Gastroesophageal sphincter (tissue), 4 donors: Measurements from ENCODE around the gene LIMCH1. TPM values are rescaled to one million over a fixed set of nuclear protein-coding genes. Genes with fewer than 3 reads are reported as not detected.
"Not testable (repeated sequence)": the region's sequence is repeated elsewhere in the genome, so short reads cannot be mapped to it uniquely, and the experiment has no call there.

Experiments used
- ATAC-seq: fragments of 150-250 bp; one replicate; pipeline ENCODE4 v1.9.1; 2016; ENCODE audit warnings: mild to moderate bottlenecking, moderate library complexity
- H3K27ac ChIP-seq, 4 donors: fragments of 200-600 bp; sonication (generic) in 3 of 4; 1 replicate in 3 of 4; 2 replicates in 1 of 4; pipeline ENCODE4 v1.5.1; 2016 to 2019
- H3K27me3 ChIP-seq: fragments of 200-600 bp; sonication (generic); one replicate; pipeline ENCODE4 v1.5.1; 2019
- H3K36me3 ChIP-seq, 2 donors: fragments of 200-600 bp; sonication (generic); one replicate each; pipeline ENCODE4 v1.5.1; 2019; ENCODE audit warnings: control low read depth in 1 of 2
- H3K4me1 ChIP-seq, 3 donors: fragments of 200-600 bp; sonication (generic); 1 replicate in 2 of 3; 2 replicates in 1 of 3; pipeline ENCODE4 v1.5.1; 2016 to 2019; ENCODE audit warnings: control low read depth in 2 of 3
- H3K4me3 ChIP-seq, 2 donors: fragments of 200-600 bp; sonication (generic); one replicate each; pipeline ENCODE4 v1.5.1; 2019; ENCODE audit warnings: mild to moderate bottlenecking in 1 of 2, moderate library complexity in 1 of 2
- H3K9me3 ChIP-seq, 3 donors: fragments of 200-600 bp; sonication (generic); one replicate each; pipeline ENCODE4 v1.5.1; 2017 to 2019; ENCODE audit warnings: control low read depth in 2 of 3
- EP300 ChIP-seq: sonication (generic); formaldehyde crosslinking; IDR thresholded peaks from one replicate; pipeline ENCODE4 v1.6.1; 2017; ENCODE audit warnings: antibody characterized with exemption, mild to moderate bottlenecking
- POLR2A ChIP-seq, 2 donors: fragments of 450-650 bp; IDR thresholded peaks; one replicate each; pipeline ENCODE4 v1.6.1; 2017; ENCODE audit warnings: antibody characterized with exemption in 2 of 2, mild to moderate bottlenecking in 2 of 2, moderate library complexity in 1 of 2
- POLR2AphosphoS5 ChIP-seq: sonication (generic); formaldehyde crosslinking; IDR thresholded peaks from one replicate; pipeline ENCODE4 v1.6.1; 2017; ENCODE audit warnings: antibody characterized with exemption
- WGBS, 2 donors: methylation state at CpG; one replicate each; pipeline ENCODE4 v1.1.5; 2018; ENCODE audit warnings: low coverage in 1 of 2; 5-methylcytosine and 5-hydroxymethylcytosine counted together
- total RNA-seq, 4 donors: library from RNA; depleted of rRNA; stranded (reverse); fragments of >200 nt; gene quantifications; one replicate each; pipeline ENCODE4 v1.1.0, GENCODE V29; 2016
- TF ChIP-seq, protein P1 (sequence below), 4 experiments: fragments of 200-600 bp in 2 of 4; fragments of 450-650 bp in 2 of 4; sonication (generic) in 1 of 4; IDR thresholded peaks; one replicate each; pipeline ENCODE4 v1.5.1; 2017 to 2019; ENCODE audit warnings: antibody characterized with exemption in 4 of 4, mild to moderate bottlenecking in 2 of 4, moderate library complexity in 2 of 4

LIMCH1 gene
- total RNA-seq, 4 donors from 2014 or later: 9.8 to 82.9 (median 63.1) TPM

DNA sequence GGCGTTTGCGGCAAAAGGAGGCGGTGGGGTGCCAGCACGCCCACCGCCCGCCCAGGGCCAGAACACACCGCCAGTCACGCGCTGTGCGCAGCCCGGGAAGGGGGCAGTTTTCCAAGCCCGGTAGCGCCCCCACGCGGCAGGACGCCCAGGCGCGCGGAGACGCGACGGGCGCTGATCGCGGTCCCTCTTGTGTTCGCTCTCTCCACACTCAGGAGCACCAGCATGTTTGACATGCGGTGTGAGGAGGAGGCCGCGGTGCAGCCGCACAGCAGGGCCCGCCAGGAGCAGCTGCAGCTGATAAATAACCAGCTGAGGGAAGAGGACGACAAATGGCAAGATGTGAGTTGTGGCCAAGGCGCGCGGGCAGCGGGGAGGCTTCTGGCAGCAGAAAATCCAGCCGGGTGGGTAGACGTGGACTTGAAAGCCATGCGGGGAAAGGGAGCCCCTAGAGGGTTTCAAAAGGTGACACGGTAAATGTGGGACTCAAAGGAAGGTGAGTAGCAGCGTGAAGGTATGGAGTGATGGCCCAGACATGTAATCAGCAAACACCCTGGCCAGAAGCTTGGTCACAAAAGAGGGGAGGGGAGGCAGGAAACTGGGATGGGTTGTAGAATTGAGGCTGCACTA is 106.4 kb downstream of the LIMCH1 start:
- Histone ChIP-seq H3K4me1 (peaks cover 0 to 28% (median 11%) of the 10 kb centered on the region in 3 donors), H3K9me3 (no peaks in the 10 kb centered on the region), H3K27me3 (no peaks in the 10 kb centered on the region), H3K27ac (peak overlapping the region in 1 of 4 donors; percentile 27), H3K4me3 (peak overlapping the region in 1 of 2 donors; percentile 38), H3K36me3 (peaks cover 0 to 14% of the 10 kb centered on the region in 2 donors)
- 9 to 20% methylated on average over 11 to 37 of the region's 41 CpGs for WGBS, 2 donors
- peak; percentile 90 for ATAC-seq
- no peak for TF ChIP-seq POLR2AphosphoS5
- TF ChIP-seq, protein P1, sequence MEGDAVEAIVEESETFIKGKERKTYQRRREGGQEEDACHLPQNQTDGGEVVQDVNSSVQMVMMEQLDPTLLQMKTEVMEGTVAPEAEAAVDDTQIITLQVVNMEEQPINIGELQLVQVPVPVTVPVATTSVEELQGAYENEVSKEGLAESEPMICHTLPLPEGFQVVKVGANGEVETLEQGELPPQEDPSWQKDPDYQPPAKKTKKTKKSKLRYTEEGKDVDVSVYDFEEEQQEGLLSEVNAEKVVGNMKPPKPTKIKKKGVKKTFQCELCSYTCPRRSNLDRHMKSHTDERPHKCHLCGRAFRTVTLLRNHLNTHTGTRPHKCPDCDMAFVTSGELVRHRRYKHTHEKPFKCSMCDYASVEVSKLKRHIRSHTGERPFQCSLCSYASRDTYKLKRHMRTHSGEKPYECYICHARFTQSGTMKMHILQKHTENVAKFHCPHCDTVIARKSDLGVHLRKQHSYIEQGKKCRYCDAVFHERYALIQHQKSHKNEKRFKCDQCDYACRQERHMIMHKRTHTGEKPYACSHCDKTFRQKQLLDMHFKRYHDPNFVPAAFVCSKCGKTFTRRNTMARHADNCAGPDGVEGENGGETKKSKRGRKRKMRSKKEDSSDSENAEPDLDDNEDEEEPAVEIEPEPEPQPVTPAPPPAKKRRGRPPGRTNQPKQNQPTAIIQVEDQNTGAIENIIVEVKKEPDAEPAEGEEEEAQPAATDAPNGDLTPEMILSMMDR (IDR thresholded peaks at IDR 0.05): peak; percentile 80 to 97 (median 87)

DNA sequence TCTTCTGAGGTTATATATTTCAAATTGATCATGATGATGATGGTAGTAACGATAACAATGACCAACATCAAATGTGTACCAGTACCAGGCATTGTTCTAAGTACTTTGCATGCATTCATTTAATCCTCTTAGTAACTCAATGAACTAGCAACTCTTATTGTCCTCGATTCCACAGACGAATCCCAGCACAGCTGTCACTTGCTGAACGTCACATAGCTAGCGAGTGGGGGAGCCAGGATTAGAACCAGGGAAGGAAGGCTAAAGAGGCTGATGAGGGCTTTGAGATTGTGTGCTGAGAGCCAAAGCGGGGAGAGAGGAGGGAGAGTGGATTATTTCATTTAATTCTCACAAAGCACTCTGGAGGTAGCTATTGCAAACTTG is 106.9 kb downstream of the LIMCH1 start:
- Histone ChIP-seq H3K4me3 (no peak overlapping the region), H3K27me3 (no peaks in the 10 kb centered on the region), H3K36me3 (peaks cover 0 to 14% of the 10 kb centered on the region in 2 donors), H3K4me1 (peaks cover 0 to 28% (median 11%) of the 10 kb centered on the region in 3 donors), H3K9me3 (no peaks in the 10 kb centered on the region), H3K27ac (no peak overlapping the region)
- no peak for ATAC-seq
- TF ChIP-seq POLR2AphosphoS5: no peak
- 78 to 93% methylated on average over 5 to 6 of the region's 6 CpGs for WGBS, 2 donors

DNA sequence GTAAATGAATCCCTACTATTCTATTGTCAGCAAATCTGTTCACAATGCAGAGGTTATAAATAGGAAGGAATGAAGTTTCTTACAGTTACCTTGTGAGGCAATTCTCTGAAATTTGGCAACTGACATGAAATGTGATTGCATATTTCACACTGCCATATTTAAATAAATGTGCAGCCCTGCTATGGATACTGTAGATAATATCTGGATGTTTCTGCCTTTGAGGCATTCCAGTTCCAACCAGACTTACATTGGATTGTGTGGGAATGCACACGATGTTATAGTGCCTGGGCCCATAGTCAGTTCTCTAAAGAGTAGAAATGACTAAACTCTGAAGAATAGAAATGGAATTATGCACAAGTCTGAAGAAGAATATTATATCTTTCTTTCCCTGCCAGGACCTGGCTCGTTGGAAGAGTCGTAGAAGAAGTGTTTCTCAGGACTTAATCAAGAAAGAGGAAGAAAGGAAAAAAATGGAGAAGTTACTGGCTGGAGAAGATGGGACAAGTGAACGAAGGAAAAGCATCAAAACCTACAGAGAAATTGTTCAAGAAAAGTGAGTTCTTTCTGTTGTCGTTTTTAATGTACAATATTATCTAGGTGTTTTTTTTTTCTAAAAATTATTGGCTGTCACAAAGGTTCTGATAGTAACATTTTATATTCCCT is 107.9 kb downstream of the LIMCH1 start:
- H3K36me3 ChIP-seq: peaks cover 0 to 20% of the 10 kb centered on the region in 2 donors
- ATAC-seq: no peak
- H3K27me3 ChIP-seq: no peaks in the 10 kb centered on the region
- H3K9me3 ChIP-seq: no peaks in the 10 kb centered on the region
- TF ChIP-seq, protein P1 (IDR thresholded peaks at IDR 0.05): no peak
- no peak for TF ChIP-seq POLR2AphosphoS5
- TF ChIP-seq POLR2A (IDR thresholded peaks at IDR 0.05): no peak
- TF ChIP-seq EP300: no peak
- peaks cover 0 to 28% (median 11%) of the 10 kb centered on the region in 3 donors for H3K4me1 ChIP-seq
- H3K27ac ChIP-seq: no peak overlapping the region
- H3K4me3 ChIP-seq: no peak overlapping the region
- 76 to 85% methylated on average over 5 of the region's 5 CpGs for WGBS, 2 donors

DNA sequence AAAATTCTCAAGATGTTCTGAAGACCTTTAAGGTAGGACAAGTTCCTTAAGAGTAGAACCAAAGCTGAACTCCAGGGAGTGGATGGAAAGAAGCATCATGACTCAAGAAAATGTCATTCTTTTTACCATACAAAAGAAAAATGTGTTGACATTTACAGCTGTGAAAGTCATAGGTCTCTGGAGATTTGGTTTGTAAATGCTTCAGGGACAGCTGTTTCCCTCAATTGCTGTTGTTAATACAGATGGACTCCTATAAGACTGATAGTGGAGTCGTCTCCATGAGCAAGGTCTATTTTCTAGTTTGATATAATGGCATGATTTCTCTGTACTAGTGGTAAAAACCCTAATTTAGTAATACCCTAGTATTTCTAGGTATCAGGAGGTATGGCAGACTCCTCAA is 108.9 kb downstream of the LIMCH1 start:
- no peak for TF ChIP-seq POLR2A (IDR thresholded peaks at IDR 0.05)
- no peak for TF ChIP-seq EP300
- no peak for TF ChIP-seq POLR2AphosphoS5
- TF ChIP-seq, protein P1 (IDR thresholded peaks at IDR 0.05): no peak
- ATAC-seq: no peak
- Histone ChIP-seq H3K27me3 (no peaks in the 10 kb centered on the region), H3K4me3 (no peak overlapping the region), H3K4me1 (peaks cover 0 to 28% (median 11%) of the 10 kb centered on the region in 3 donors), H3K27ac (no peak overlapping the region), H3K36me3 (peaks cover 0 to 28% of the 10 kb centered on the region in 2 donors), H3K9me3 (no peaks in the 10 kb centered on the region)
- 56 to 81% methylated on average over 1 of the region's 1 CpG for WGBS, 2 donors

DNA sequence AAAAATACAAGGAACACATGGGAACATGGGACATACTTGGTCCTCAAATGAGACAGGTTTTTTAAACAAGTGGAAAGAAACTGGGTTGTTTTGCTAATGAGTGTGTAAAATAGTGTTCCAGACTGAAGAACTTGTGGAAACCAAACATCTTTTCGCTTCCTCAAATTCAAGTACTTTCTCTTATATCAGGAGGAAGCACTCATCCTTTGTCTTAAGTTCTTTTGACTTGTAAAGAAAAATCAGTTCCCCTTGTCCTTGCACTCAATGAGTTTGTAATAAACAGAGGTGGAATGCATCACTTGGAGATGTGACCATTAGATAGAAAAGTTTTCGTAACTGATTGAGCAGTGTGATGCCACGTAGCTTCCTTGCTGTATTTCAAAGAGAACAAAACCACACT is 109.4 kb downstream of the LIMCH1 start:
- no peak overlapping the region for H3K4me3 ChIP-seq
- peak overlapping the region in 1 of 4 donors; percentile 28 for H3K27ac ChIP-seq
- no peak for ATAC-seq
- TF ChIP-seq EP300 (no peak), POLR2A (IDR thresholded peaks at IDR 0.05) (no peak), POLR2AphosphoS5 (no peak)
- TF ChIP-seq, protein P1 (IDR thresholded peaks at IDR 0.05): no peak
- peaks cover 0 to 33% of the 10 kb centered on the region in 2 donors for H3K36me3 ChIP-seq
- H3K27me3 ChIP-seq: no peaks in the 10 kb centered on the region
- peaks cover 0 to 28% (median 11%) of the 10 kb centered on the region in 3 donors for H3K4me1 ChIP-seq
- H3K9me3 ChIP-seq: no peaks in the 10 kb centered on the region
- 72 to 85% methylated on average over 3 of the region's 3 CpGs for WGBS, 2 donors

DNA sequence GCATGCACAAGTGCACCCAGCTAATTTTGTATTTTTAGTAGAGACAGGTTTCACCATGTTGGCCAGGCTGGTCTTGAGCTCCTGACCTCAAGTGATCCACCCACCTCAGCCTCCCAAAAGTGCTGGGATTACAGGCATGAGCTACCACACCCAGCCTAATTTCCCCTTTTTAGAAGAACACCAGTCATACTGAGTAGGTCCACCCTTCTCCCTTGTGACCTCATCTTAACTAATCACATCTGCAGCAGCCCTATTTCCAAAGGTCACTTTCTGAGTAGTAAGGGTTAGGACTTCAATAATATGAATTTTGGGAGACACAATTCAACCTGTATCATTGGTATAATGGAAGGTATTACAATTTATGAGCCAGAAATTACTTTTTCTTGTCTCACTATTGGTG is 113.2 kb downstream of the LIMCH1 start:
- not testable (repeated sequence) for H3K27ac ChIP-seq, ATAC-seq, H3K27me3 ChIP-seq, H3K4me3 ChIP-seq, H3K9me3 ChIP-seq
- peaks cover 0 to 47% of the 10 kb centered on the region in 2 donors for H3K36me3 ChIP-seq
- H3K4me1 ChIP-seq: peaks cover 0 to 14% (median 0%) of the 10 kb centered on the region in 3 donors
